ENCODE measurements around the gene NKRF. TPM values are rescaled to one million over a fixed set of nuclear protein-coding genes. Genes with fewer than 3 reads are reported as not detected.
A peak's percentile ranks its signal among the peaks of the same experiment; 100 is the strongest.

The NKRF gene
- total and polyA plus RNA-seq, 2 of the 8 experiments (the other 6 are each of a cell fraction or from before 2014, with no cell fraction given) = 3.8 to 11.4 TPM

DNA sequence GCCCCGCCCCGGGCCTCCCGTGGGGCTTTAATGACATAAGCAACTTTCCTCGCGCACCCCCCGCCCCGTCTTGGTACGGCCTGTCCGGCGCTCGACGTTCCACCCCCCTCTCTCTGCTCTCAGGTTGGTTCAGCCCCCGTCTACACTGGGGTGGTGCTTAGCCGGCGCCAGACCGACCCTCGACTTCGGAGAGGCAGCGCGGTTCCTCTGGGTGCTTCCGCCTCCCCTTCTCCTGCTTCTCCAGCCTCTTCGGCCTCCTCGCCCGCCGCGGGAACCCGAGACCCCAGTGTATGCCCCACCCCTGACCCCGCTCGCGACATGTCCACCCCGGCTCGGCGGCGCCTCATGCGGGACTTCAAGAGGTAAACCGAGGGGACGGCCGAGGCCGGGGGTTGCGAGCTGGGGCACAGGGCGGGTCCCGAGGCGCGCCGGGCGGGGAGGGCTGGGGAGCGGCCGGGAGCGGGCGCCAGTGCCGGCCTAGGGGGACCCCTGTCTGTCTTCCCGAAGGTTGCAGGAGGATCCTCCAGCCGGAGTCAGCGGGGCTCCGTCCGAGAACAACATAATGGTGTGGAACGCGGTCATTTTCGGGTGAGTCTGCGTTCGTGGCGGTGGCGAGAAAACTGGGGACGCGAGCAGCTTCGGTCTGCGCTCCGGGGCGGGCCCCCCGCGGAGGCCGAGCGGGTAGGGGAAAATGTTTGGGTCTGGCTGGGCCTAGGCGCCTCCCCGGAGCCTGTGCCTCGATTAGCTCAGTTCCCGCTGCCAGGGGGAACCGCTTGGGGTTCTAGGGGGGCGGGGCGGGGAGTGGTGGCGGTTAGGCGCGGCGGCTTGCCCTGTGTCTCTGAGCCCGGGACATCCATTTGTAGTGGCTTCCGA is 31.6 kb downstream of the NKRF start, which contains the start of gene UBE2A:
UBE2A (plus strand) TSS at position 170 of the 873 bp plus-strand sequence; CDS start at position 319, 149 bp downstream.
- no peaks in the 10 kb centered on the region for H4K20me1 ChIP-seq (replicated peaks in 1 of 2; ENCODE audit: control insufficient read depth in 1 of 2, insufficient read depth in 2 of 2, low read length in 2 of 2)
- H3K4ac ChIP-seq (replicated peaks; ENCODE audit: insufficient read length, low read depth, low read length) = no peak within 1 kb of the TSS
- no peak within 1 kb of the TSS for H3K56ac ChIP-seq (replicated peaks; ENCODE audit: insufficient read length, low read depth, low read length)
- H2BK15ac ChIP-seq (ENCODE audit: low read length) = no peak within 1 kb of the TSS
- no peak within 1 kb of the TSS for H3K23ac ChIP-seq (ENCODE audit: insufficient read length)
- H3K4me2 ChIP-seq (ENCODE audit: insufficient read depth in 1 of 2, low read depth in 2 of 2, low read length in 2 of 2) = peak within 1 kb of the TSS; percentile 61 to 80
- 0% methylated on average over 2 of the region's 86 CpGs; no CpG with 5 or more reads in 1 of the 2 experiments for WGBS, 2 experiments (ENCODE audit: extremely low coverage in 1 of 2, insufficient coverage in 1 of 2, insufficient read length in 1 of 2, insufficient replicate concordance in 2 of 2, low coverage in 1 of 2, low lambda C conversion rate in 2 of 2, missing lambda C conversion rate in 1 of 2)
- ChIA-PET CTCF (ENCODE audit: partially characterized antibody) (interaction anchor here (0.8 to 1.4 kb wide), 5 partner anchors 9 to 105 kb away, joined by 3 to 6 read pairs (median 3); partner anchors contain the start of gene NKRF), POLR2A (ENCODE audit: partially characterized antibody) (interaction anchor here (0.6 to 3.0 kb wide), 28 partner anchors 9 to 278 kb away, joined by 3 to 17 read pairs (median 4); partner anchors contain the start of genes NKRF, RPL39, SOWAHD and STEEP1)
- peaks cover 0 to 4% (median 0%) of the 10 kb centered on the region in 4 experiments; a peak in 1 of 7 replicates for H3K4me1 ChIP-seq (replicated peaks in 1 of 4; ENCODE audit: control insufficient read depth in 3 of 4, insufficient read depth in 4 of 4, low read length in 3 of 4)
- H3K9ac ChIP-seq (replicated peaks in 1 of 4; ENCODE audit: extremely low read depth in 1 of 4, low read depth in 3 of 4, low read length in 3 of 4) = peak within 1 kb of the TSS; percentile 62 to 83 (median 71)
- H3K27me3 ChIP-seq (replicated peaks in 1 of 4; ENCODE audit: control insufficient read depth in 3 of 4, extremely low read depth in 1 of 4, insufficient read depth in 3 of 4, low read length in 3 of 4) = no peaks in the 10 kb centered on the region
- no peaks in the 10 kb centered on the region for H3K79me1 ChIP-seq (ENCODE audit: low read depth, low read length)
- no peak within 1 kb of the TSS for H4K5ac ChIP-seq (ENCODE audit: insufficient read length, low read depth, low read length)
- H3K27ac ChIP-seq (ENCODE audit: low read depth, low read length) = peak within 1 kb of the TSS; percentile 58; the same call in 1 of the 2 replicates
- peak within 1 kb of the TSS; percentile 96 for H4K8ac ChIP-seq (ENCODE audit: extremely low read depth, insufficient read depth, low read length)
- H3K36me3 ChIP-seq (ENCODE audit: control insufficient read depth in 2 of 4, insufficient read depth in 4 of 4, low read length in 3 of 4) = peaks cover 0 to 6% (median 0%) of the 10 kb centered on the region in 4 experiments; a peak in 2 of 8 replicates
- no peak within 1 kb of the TSS for H2BK120ac ChIP-seq (replicated peaks; ENCODE audit: low read depth, low read length)
- peaks cover 0 to 8% of the 10 kb centered on the region in 2 experiments; a peak in 2 of 4 replicates for H3K79me2 ChIP-seq (ENCODE audit: control insufficient read depth in 1 of 2, insufficient read depth in 2 of 2, low read length in 2 of 2)
- peak within 1 kb of the TSS; percentile 55 to 87 (median 64) for H3K4me3 ChIP-seq (ENCODE audit: extremely low read depth in 1 of 4, insufficient read depth in 2 of 4, low read depth in 3 of 4, low read length in 4 of 4)
- no peak within 1 kb of the TSS for H2BK20ac ChIP-seq (ENCODE audit: low read length)
- no peak within 1 kb of the TSS for H4K91ac ChIP-seq (replicated peaks; ENCODE audit: insufficient read length, low read length)
- no peak for FAIRE-seq
- H3K18ac ChIP-seq (ENCODE audit: extremely low read depth, low read length) = no peak within 1 kb of the TSS
- DNase-seq (ENCODE audit: low read depth in 1 of 2, low spot score in 2 of 2) = peak; percentile 78 to 89
- no peak within 1 kb of the TSS for H2AK5ac ChIP-seq (ENCODE audit: low read depth, low read length)
- no peak within 1 kb of the TSS for H2BK5ac ChIP-seq (ENCODE audit: low read depth, low read length)
- peaks cover 2% of the 10 kb centered on the region; the same call in 1 of the 2 replicates for H3K23me2 ChIP-seq (ENCODE audit: low read depth, low read length)
- H3K9me3 ChIP-seq (ENCODE audit: insufficient read depth in 2 of 2, low read depth in 1 of 2, low read length in 1 of 2) = no peaks in the 10 kb centered on the region
- no peak within 1 kb of the TSS for H2AFZ ChIP-seq (ENCODE audit: low read length)
- H2BK12ac ChIP-seq (ENCODE audit: low read depth, low read length) = no peak within 1 kb of the TSS
- H3K14ac ChIP-seq (ENCODE audit: insufficient read length) = no peak within 1 kb of the TSS
- TF ChIP-seq USF2 (IDR thresholded peaks at IDR 0.05; ENCODE audit: low read length) (no peak), POLR2A (IDR thresholded peaks at IDR 0.05; ENCODE audit: control extremely low read depth in 1 of 2, low read depth in 2 of 2, low read length in 2 of 2) (peak; percentile 88 to 92), KDM5A (IDR thresholded peaks at IDR 0.05; ENCODE audit: low read length) (no peak), SIN3A (conservative IDR thresholded peaks at IDR 0.05 in 1 of 2, IDR thresholded peaks at IDR 0.05 in 1 of 2; ENCODE audit: low read depth in 1 of 2, low read length in 2 of 2) (peak in 1 of 2 experiments; percentile 68; a peak in 2 of 4 replicates), GTF2F1 (IDR thresholded peaks at IDR 0.05; ENCODE audit: borderline replicate concordance, low read depth, low read length) (no peak), HDAC6 (IDR thresholded peaks at IDR 0.05; ENCODE audit: low read depth, low read length) (no peak), HDAC2 (IDR thresholded peaks at IDR 0.05; ENCODE audit: borderline replicate concordance in 1 of 2, low read depth in 2 of 2, low read length in 2 of 2) (no peak), NANOG (IDR thresholded peaks at IDR 0.05; ENCODE audit: insufficient read depth, low read depth, low read length, poor library complexity, severe bottlenecking) (no peak)

Data from H1 (cell line).